ENCODE results near the gene ZBTB20. TPM values are rescaled to one million over a fixed set of nuclear protein-coding genes. Genes with fewer than 3 reads are reported as not detected.

ZBTB20 gene
- total RNA-seq, 3 donors from 2014 or later: 62.9 to 150 (median 109) TPM

DNA sequence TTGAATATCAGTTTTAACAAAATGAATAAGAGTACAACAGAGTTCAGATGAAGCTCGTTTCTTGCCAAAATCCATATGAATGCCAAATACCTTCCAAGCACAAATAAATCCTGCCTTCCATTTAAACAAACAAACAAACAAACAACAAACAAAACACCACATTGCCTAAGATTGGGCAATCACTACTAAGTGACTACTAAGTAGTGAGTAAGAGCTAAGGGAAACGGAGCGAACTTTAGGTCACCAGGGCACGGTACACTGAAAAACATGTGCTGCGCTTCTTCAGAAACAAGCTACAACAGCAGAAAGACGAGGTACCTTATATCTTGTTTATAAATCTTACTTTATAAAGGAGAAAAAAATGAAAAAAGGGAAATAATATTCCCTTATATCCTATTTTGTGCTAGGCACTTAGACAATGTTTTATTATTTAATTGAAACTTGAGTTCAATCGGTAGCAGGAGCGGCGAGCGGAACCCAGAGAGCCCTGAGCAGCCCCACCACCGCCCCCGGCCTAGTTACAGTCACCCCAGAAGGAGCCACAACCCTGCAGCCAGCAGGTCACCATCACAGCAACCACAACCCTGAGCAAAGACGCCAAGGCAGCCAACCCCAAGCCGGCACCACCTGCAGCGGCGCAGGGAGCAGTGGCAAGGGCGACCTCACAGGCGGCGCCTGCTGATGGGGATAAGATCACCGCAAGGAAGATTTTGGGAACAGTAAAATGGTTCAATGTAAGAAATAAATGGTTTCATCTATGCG is 216.9 kb downstream of the ZBTB20 start:
- H3K36me3 ChIP-seq: no peaks in the 10 kb centered on the region
- DNase-seq (ENCODE audit: low spot score in 2 of 2): no peak
- intact Hi-C loops (cut with DNase I; ENCODE audit: low total_unique reads): no loop called here
- H3K27ac ChIP-seq: no peak overlapping the region
- H3K4me3 ChIP-seq: no peak overlapping the region
- no peaks in the 10 kb centered on the region for H3K27me3 ChIP-seq
- no peaks in the 10 kb centered on the region for H3K9me3 ChIP-seq
- H3K4me1 ChIP-seq: no peaks in the 10 kb centered on the region
- no peak for TF ChIP-seq POLR2A (IDR thresholded peaks at IDR 0.05)
- TF ChIP-seq, protein P1, sequence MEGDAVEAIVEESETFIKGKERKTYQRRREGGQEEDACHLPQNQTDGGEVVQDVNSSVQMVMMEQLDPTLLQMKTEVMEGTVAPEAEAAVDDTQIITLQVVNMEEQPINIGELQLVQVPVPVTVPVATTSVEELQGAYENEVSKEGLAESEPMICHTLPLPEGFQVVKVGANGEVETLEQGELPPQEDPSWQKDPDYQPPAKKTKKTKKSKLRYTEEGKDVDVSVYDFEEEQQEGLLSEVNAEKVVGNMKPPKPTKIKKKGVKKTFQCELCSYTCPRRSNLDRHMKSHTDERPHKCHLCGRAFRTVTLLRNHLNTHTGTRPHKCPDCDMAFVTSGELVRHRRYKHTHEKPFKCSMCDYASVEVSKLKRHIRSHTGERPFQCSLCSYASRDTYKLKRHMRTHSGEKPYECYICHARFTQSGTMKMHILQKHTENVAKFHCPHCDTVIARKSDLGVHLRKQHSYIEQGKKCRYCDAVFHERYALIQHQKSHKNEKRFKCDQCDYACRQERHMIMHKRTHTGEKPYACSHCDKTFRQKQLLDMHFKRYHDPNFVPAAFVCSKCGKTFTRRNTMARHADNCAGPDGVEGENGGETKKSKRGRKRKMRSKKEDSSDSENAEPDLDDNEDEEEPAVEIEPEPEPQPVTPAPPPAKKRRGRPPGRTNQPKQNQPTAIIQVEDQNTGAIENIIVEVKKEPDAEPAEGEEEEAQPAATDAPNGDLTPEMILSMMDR (IDR thresholded peaks at IDR 0.05): no peak
- no peak for TF ChIP-seq POLR2AphosphoS5 (IDR thresholded peaks at IDR 0.05)

DNA sequence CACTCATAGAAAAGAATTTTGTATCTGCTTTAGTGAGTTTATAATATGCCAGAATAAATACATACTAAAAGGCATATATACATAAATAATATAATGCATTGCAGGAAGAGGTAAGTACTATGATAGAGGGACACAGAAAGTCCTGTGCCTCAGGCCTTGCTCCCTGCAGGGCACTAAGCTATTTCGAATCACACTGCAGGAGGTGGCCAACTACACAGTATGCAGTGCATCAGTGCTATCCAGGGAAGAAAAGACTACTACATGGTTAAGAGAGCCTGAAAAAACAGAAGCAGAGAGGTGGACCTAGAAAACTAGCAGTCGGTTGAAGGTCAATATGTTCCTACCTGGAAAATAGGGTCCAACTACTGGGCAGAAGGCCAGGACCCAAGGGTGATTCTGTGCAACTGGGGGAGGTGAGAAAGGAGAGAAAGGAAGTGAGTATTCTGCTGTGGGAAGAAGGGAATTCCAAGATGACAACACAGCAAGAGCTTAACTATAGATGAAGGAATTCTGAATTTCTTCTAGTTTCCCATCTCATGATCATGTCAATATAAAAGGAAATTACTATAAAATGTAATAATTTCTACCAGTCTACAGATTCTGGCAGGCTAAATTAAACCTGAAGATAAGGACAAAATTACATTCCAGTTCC is 218.0 kb downstream of the ZBTB20 start:
- no peak for DNase-seq (ENCODE audit: low spot score in 2 of 2)
- no peak overlapping the region for H3K4me3 ChIP-seq
- H3K9me3 ChIP-seq: no peaks in the 10 kb centered on the region
- H3K4me1 ChIP-seq: no peaks in the 10 kb centered on the region
- TF ChIP-seq POLR2A (IDR thresholded peaks at IDR 0.05) (no peak), POLR2AphosphoS5 (IDR thresholded peaks at IDR 0.05) (no peak)
- TF ChIP-seq, protein P1 (IDR thresholded peaks at IDR 0.05): no peak
- H3K27me3 ChIP-seq: no peaks in the 10 kb centered on the region
- no peaks in the 10 kb centered on the region for H3K36me3 ChIP-seq
- no peak overlapping the region for H3K27ac ChIP-seq
- intact Hi-C loops (cut with DNase I; ENCODE audit: low total_unique reads): no loop called here

DNA sequence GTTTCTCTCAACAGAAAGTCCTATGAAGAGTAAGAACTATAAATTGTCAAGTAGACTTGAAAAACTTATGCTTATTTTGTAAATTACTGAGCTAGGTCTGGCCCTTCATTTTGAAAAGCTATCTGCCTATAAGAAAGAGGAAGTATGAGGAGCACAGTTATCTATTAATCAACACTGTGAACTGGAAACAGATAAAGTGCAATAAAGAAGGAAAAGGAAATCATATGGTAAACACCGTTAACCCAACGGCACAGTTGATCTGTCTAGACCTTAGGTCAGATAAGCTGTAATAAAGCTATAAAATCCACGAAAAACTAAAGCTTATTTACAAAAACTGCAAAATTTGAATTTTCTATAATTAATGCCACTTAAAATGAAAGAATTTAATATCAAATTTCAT is 242.5 kb downstream of the ZBTB20 start:
- intact Hi-C loops (cut with DNase I; ENCODE audit: low total_unique reads): no loop called here
- H3K27ac ChIP-seq: no peak overlapping the region

DNA sequence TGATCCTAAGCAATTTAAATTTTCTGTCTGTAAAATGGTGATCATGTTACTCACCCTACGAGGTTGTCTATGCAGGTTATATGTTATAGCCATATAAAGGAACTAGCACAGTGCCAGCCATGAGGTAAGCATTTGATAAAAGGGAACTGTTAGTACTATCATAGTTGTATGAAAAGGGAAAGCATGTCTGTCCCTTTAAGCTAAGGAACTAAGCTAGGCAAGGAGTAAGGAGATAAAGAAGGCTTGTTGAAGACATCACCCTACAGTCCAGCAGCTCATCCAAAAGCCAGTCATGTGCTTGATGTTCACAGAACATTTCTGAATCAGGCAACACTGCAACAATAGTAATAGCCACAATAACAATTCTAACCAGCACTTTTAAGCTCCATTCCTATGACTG is 243.9 kb downstream of the ZBTB20 start:
- no peaks in the 10 kb centered on the region for H3K36me3 ChIP-seq
- DNase-seq (ENCODE audit: low spot score in 2 of 2): no peak
- H3K27ac ChIP-seq: peak overlapping the region; percentile 10 to 34
- intact Hi-C loops (cut with DNase I; ENCODE audit: low total_unique reads): no loop called here
- no peaks in the 10 kb centered on the region for H3K27me3 ChIP-seq
- no peak overlapping the region for H3K4me3 ChIP-seq
- TF ChIP-seq POLR2A (IDR thresholded peaks at IDR 0.05) (no peak), POLR2AphosphoS5 (IDR thresholded peaks at IDR 0.05) (no peak)
- TF ChIP-seq, protein P1 (IDR thresholded peaks at IDR 0.05): no peak
- no peaks in the 10 kb centered on the region for H3K9me3 ChIP-seq
- H3K4me1 ChIP-seq: no peaks in the 10 kb centered on the region

More for the DNA sequence above, 242.5 kb downstream of the ZBTB20 start:
- Histone ChIP-seq H3K9me3 (no peaks in the 10 kb centered on the region), H3K4me1 (no peaks in the 10 kb centered on the region), H3K4me3 (no peak overlapping the region), H3K27me3 (no peaks in the 10 kb centered on the region), H3K36me3 (no peaks in the 10 kb centered on the region)
- no peak for DNase-seq (ENCODE audit: low spot score in 2 of 2)
- TF ChIP-seq POLR2AphosphoS5 (IDR thresholded peaks at IDR 0.05): no peak
- TF ChIP-seq POLR2A (IDR thresholded peaks at IDR 0.05): no peak
- TF ChIP-seq, protein P1 (IDR thresholded peaks at IDR 0.05): no peak

DNA sequence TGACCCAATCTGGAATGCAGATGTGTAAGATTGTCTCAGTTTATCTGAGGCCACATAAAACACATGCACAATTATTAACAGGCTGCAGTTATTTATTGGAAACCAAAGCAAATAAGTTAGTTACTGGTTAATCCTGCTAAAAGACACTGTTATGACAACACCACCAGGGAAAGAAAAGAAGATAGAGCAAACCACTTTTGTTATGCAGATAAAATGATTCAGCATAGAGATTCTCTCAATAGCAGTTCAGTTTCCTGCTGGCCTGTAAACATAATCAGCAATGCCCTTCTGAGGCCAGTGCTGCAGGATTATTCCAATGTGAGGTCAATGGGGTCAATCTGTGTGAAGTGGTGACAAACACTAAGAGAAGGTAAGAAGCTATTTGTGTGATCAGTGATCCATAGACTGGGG is 244.4 kb downstream of the ZBTB20 start:
- H3K4me1 ChIP-seq: no peaks in the 10 kb centered on the region
- TF ChIP-seq POLR2AphosphoS5 (IDR thresholded peaks at IDR 0.05) (no peak), POLR2A (IDR thresholded peaks at IDR 0.05) (no peak)
- TF ChIP-seq, protein P1 (IDR thresholded peaks at IDR 0.05): no peak
- no peak for DNase-seq (ENCODE audit: low spot score in 2 of 2)
- H3K9me3 ChIP-seq: no peaks in the 10 kb centered on the region
- H3K4me3 ChIP-seq: no peak overlapping the region
- H3K27ac ChIP-seq: peak overlapping the region; percentile 10 to 34
- no peaks in the 10 kb centered on the region for H3K36me3 ChIP-seq
- intact Hi-C loops (cut with DNase I; ENCODE audit: low total_unique reads): no loop called here
- no peaks in the 10 kb centered on the region for H3K27me3 ChIP-seq
